ENCODE results near the gene PALLD. TPM values are rescaled to one million over a fixed set of nuclear protein-coding genes. Genes with fewer than 3 reads are reported as not detected.

Gene PALLD
- total and polyA plus RNA-seq, 2 of the 8 experiments (the other 6 are each of a cell fraction or from before 2014, with no cell fraction given), result 10.5 to 25.0 TPM

- Histone ChIP-seq H3K36me3 (ENCODE audit: control insufficient read depth in 2 of 4, insufficient read depth in 4 of 4, low read length in 3 of 4) (no peaks in the 10 kb centered on the region), H3K4me2 (ENCODE audit: insufficient read depth in 1 of 2, low read depth in 2 of 2, low read length in 2 of 2) (no peak overlapping the region), H3K4me3 (ENCODE audit: extremely low read depth in 1 of 4, insufficient read depth in 2 of 4, low read depth in 3 of 4, low read length in 4 of 4) (no peak overlapping the region), H3K4ac (replicated peaks; ENCODE audit: insufficient read length, low read depth, low read length) (no peak overlapping the region), H2BK20ac (ENCODE audit: low read length) (no peak overlapping the region), H2BK12ac (ENCODE audit: low read depth, low read length) (no peak overlapping the region), H3K9ac (replicated peaks in 1 of 4; ENCODE audit: extremely low read depth in 1 of 4, low read depth in 3 of 4, low read length in 3 of 4) (no peak overlapping the region), H3K14ac (ENCODE audit: insufficient read length) (no peak overlapping the region), H4K5ac (ENCODE audit: insufficient read length, low read depth, low read length) (no peak overlapping the region), H3K23me2 (ENCODE audit: low read depth, low read length) (no peaks in the 10 kb centered on the region), H3K56ac (replicated peaks; ENCODE audit: insufficient read length, low read depth, low read length) (no peak overlapping the region), H2AK5ac (ENCODE audit: low read depth, low read length) (no peak overlapping the region), H2AFZ (ENCODE audit: low read length) (no peak overlapping the region), H3K79me2 (ENCODE audit: control insufficient read depth in 1 of 2, insufficient read depth in 2 of 2, low read length in 2 of 2) (no peaks in the 10 kb centered on the region), H3K27ac (ENCODE audit: low read depth, low read length) (no peak overlapping the region), H3K23ac (ENCODE audit: insufficient read length) (no peak overlapping the region), H3K27me3 (replicated peaks in 1 of 4; ENCODE audit: control insufficient read depth in 3 of 4, extremely low read depth in 1 of 4, insufficient read depth in 3 of 4, low read length in 3 of 4) (no peaks in the 10 kb centered on the region), H4K91ac (replicated peaks; ENCODE audit: insufficient read length, low read length) (no peak overlapping the region), H3K9me3 (ENCODE audit: insufficient read depth in 2 of 2, low read depth in 1 of 2, low read length in 1 of 2) (no peaks in the 10 kb centered on the region), H2BK120ac (replicated peaks; ENCODE audit: low read depth, low read length) (no peak overlapping the region), H3K79me1 (ENCODE audit: low read depth, low read length) (no peaks in the 10 kb centered on the region; the same call in 1 of the 2 replicates), H3K4me1 (replicated peaks in 1 of 4; ENCODE audit: control insufficient read depth in 3 of 4, insufficient read depth in 4 of 4, low read length in 3 of 4) (no peaks in the 10 kb centered on the region), H2BK15ac (ENCODE audit: low read length) (no peak overlapping the region), H4K20me1 (replicated peaks in 1 of 2; ENCODE audit: control insufficient read depth in 1 of 2, insufficient read depth in 2 of 2, low read length in 2 of 2) (no peaks in the 10 kb centered on the region), H2BK5ac (ENCODE audit: low read depth, low read length) (no peak overlapping the region), H3K18ac (ENCODE audit: extremely low read depth, low read length) (no peak overlapping the region), H4K8ac (ENCODE audit: extremely low read depth, insufficient read depth, low read length) (no peak overlapping the region)
- no peak for FAIRE-seq
- ChIA-PET CTCF (ENCODE audit: partially characterized antibody) (interaction anchor here (0.9 to 1.3 kb wide), 3 partner anchors 12 to 38 kb away, joined by 3 to 4 read pairs (median 3); no protein-coding TSS in a partner anchor), POLR2A (ENCODE audit: partially characterized antibody) (no interaction called here)
- WGBS, 2 experiments (ENCODE audit: extremely low coverage in 1 of 2, insufficient coverage in 1 of 2, insufficient read length in 1 of 2, insufficient replicate concordance in 2 of 2, low coverage in 1 of 2, low lambda C conversion rate in 2 of 2, missing lambda C conversion rate in 1 of 2), result 88% methylated on average over 6 of the region's 6 CpGs; no CpG with 5 or more reads in 1 of the 2 experiments
- TF ChIP-seq, protein P1, sequence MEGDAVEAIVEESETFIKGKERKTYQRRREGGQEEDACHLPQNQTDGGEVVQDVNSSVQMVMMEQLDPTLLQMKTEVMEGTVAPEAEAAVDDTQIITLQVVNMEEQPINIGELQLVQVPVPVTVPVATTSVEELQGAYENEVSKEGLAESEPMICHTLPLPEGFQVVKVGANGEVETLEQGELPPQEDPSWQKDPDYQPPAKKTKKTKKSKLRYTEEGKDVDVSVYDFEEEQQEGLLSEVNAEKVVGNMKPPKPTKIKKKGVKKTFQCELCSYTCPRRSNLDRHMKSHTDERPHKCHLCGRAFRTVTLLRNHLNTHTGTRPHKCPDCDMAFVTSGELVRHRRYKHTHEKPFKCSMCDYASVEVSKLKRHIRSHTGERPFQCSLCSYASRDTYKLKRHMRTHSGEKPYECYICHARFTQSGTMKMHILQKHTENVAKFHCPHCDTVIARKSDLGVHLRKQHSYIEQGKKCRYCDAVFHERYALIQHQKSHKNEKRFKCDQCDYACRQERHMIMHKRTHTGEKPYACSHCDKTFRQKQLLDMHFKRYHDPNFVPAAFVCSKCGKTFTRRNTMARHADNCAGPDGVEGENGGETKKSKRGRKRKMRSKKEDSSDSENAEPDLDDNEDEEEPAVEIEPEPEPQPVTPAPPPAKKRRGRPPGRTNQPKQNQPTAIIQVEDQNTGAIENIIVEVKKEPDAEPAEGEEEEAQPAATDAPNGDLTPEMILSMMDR (IDR thresholded peaks at IDR 0.05; ENCODE audit: control extremely low read depth in 1 of 3, insufficient read depth in 1 of 3, low read depth in 1 of 3, low read length in 3 of 3), result peak in 1 of 3 experiments; percentile 7; a peak in 1 of 4 replicates
- TF ChIP-seq RAD21 (IDR thresholded peaks at IDR 0.05 in 1 of 2, conservative IDR thresholded peaks at IDR 0.05 in 1 of 2; ENCODE audit: low read depth in 2 of 2, low read length in 2 of 2) (peak; percentile 38 to 42; a peak in 3 of 4 replicates), CBX8 (IDR thresholded peaks at IDR 0.05; ENCODE audit: borderline replicate concordance, low read depth, low read length) (no peak)
- no peak for DNase-seq (ENCODE audit: low read depth in 1 of 2, low spot score in 2 of 2)
Measured at GRCh38 chr4:168857009-168857408, 360.2 kb downstream of the PALLD start.

All from H1 (cell line).